Measurements from ENCODE around the gene TFCP2L1. TPM values are rescaled to one million over a fixed set of nuclear protein-coding genes. Genes with fewer than 3 reads are reported as not detected.

The TFCP2L1 gene
- total and polyA plus RNA-seq, 2 experiments from 2014 or later = 0.94 to 6.4 TPM

DNA sequence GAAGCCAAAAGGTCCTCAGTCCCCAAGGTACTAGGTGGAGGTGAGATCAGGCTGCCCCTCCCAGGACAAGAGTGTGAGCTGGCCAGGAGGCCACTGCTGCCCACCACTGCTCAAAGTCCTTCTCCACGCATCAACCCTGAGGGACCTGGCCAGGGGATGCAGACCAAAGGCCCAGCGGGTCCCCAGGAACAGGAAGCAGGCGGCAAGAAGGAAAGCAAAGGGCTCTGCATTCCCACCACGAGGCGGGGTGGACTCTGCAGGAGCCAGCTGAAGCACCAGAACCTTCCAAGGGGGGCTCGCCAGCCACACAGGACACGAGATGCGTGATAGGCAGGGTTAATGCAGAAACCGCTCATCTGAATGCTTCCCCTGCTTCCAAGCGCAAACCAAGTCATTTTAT, 67.4 kb downstream of the TFCP2L1 start:
- Histone ChIP-seq H3K4me3 (no peak overlapping the region), H3K27ac (ENCODE audit: low read depth) (no peak overlapping the region), H3K79me2 (replicated peaks; ENCODE audit: insufficient read depth) (no peaks in the 10 kb centered on the region), H3K9me2 (ENCODE audit: insufficient read depth) (no peaks in the 10 kb centered on the region), H3F3A (replicated peaks; ENCODE audit: low read depth) (no peaks in the 10 kb centered on the region), H3K4me1 (ENCODE audit: insufficient read depth) (no peaks in the 10 kb centered on the region), H3K36me3 (ENCODE audit: insufficient read depth) (no peaks in the 10 kb centered on the region), H3K4me2 (no peak overlapping the region), H3K27me3 (ENCODE audit: insufficient read depth) (no peaks in the 10 kb centered on the region), H4K20me1 (replicated peaks; ENCODE audit: insufficient read depth) (no peaks in the 10 kb centered on the region), H2AFZ (no peak overlapping the region)
- no peaks in the 10 kb centered on the region for H3K36me3 Mint-ChIP-seq (ENCODE audit: low read depth)
- no peaks in the 10 kb centered on the region for H3K27me3 Mint-ChIP-seq (ENCODE audit: insufficient read depth, low read depth, poor library complexity)
- peaks cover 16% of the 10 kb centered on the region for H3K4me1 Mint-ChIP-seq
- no peak overlapping the region for H3K4me3 Mint-ChIP-seq
- DNase-seq (ENCODE audit: low spot score) (no peak), ATAC-seq (no peak)
- no peak for TF ChIP-seq STAT1 (IDR thresholded peaks at IDR 0.05; ENCODE audit: unreplicated experiment)
- no peak for TF ChIP-seq CTCF (conservative IDR thresholded peaks at IDR 0.05; ENCODE audit: low read depth in 2 of 2)
- TF ChIP-seq REST (IDR thresholded peaks at IDR 0.05; ENCODE audit: unreplicated experiment) = no peak
- no peak for TF ChIP-seq EZH2 (IDR thresholded peaks at IDR 0.05; ENCODE audit: low read depth, unreplicated experiment)
- no peak for TF ChIP-seq ZNF331 (CRISPR knock-in tag; IDR thresholded peaks at IDR 0.05; ENCODE audit: low read depth)
- no peak for TF ChIP-seq NANOG (IDR thresholded peaks at IDR 0.05; ENCODE audit: borderline replicate concordance)
- no peak for TF ChIP-seq ZNF114 (CRISPR knock-in tag; IDR thresholded peaks at IDR 0.05)
- TF ChIP-seq POLR2AphosphoS5 (IDR thresholded peaks at IDR 0.05; ENCODE audit: low read depth) = no peak
- no peak for TF ChIP-seq CREB1 (CRISPR knock-in tag; IDR thresholded peaks at IDR 0.05; ENCODE audit: low read depth)
- no peak for TF ChIP-seq JUNB (IDR thresholded peaks at IDR 0.05; ENCODE audit: unreplicated experiment)
- TF ChIP-seq ZNF462 (CRISPR knock-in tag; IDR thresholded peaks at IDR 0.05) = no peak
- TF ChIP-seq EZH2phosphoT487 (IDR thresholded peaks at IDR 0.05; ENCODE audit: unreplicated experiment) = no peak
- TF ChIP-seq, protein P1, sequence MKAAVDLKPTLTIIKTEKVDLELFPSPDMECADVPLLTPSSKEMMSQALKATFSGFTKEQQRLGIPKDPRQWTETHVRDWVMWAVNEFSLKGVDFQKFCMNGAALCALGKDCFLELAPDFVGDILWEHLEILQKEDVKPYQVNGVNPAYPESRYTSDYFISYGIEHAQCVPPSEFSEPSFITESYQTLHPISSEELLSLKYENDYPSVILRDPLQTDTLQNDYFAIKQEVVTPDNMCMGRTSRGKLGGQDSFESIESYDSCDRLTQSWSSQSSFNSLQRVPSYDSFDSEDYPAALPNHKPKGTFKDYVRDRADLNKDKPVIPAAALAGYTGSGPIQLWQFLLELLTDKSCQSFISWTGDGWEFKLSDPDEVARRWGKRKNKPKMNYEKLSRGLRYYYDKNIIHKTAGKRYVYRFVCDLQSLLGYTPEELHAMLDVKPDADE (IDR thresholded peaks at IDR 0.05) = no peak
- H3K9me3 Mint-ChIP-seq = no peaks in the 10 kb centered on the region
- no peak overlapping the region for H3K27ac Mint-ChIP-seq

Measured in GM23338 (cell line).